ENCODE results near the gene COPE.
"Not testable (repeated sequence)": the region's sequence is repeated elsewhere in the genome, so short reads cannot be mapped to it uniquely, and the experiment has no call there.

The COPE gene

GRCh38 chr19:18905513-18906236 is 13.5 kb downstream of the COPE start:
- DNase-seq = no peak

- DNase-seq = no peak
Measured at GRCh38 chr19:18905058-18905456, 14.1 kb downstream of the COPE start.

- DNase-seq = no peak
Measured at GRCh38 chr19:18904334-18905057, 14.7 kb downstream of the COPE start.

GRCh38 chr19:18903156-18904037 is 15.8 kb downstream of the COPE start:
- no peak for DNase-seq

- not testable (repeated sequence) for DNase-seq
Measured at GRCh38 chr19:18902519-18902918, 16.7 kb downstream of the COPE start.

- DNase-seq = no peak
Measured at GRCh38 chr19:18901491-18901890, 17.7 kb downstream of the COPE start.

GRCh38 chr19:18900700-18901481 is 18.3 kb downstream of the COPE start:
- DNase-seq = no peak

GRCh38 chr19:18899624-18900560 is 19.3 kb downstream of the COPE start:
- no peak for DNase-seq

- no peak for DNase-seq
Measured at GRCh38 chr19:18898607-18899408, 20.4 kb downstream of the COPE start.

- no peak for DNase-seq
Measured at GRCh38 chr19:18898081-18898606, 21.0 kb downstream of the COPE start.

- DNase-seq = no peak
Measured at GRCh38 chr19:18897094-18898029, 21.8 kb downstream of the COPE start.

- no peak for DNase-seq
Measured at GRCh38 chr19:18896421-18896841, 22.8 kb downstream of the COPE start.

GRCh38 chr19:18895824-18896341 is 23.3 kb downstream of the COPE start, which contains the start of gene CERS1:
Gene CERS1, minus strand, starts transcription at chr19:18896158. Its CDS starts 86 bp downstream, at chr19:18896072.
- no peak for DNase-seq

- no peak for DNase-seq
Measured at GRCh38 chr19:18895038-18895823, 24.0 kb downstream of the COPE start.

GRCh38 chr19:18894254-18895037 is 24.7 kb downstream of the COPE start:
- no peak for DNase-seq

- DNase-seq = no peak
Measured at GRCh38 chr19:18893587-18894253, 25.5 kb downstream of the COPE start.
